ENCODE results near the gene SLC9C1. TPM values are rescaled to one million over a fixed set of nuclear protein-coding genes. Genes with fewer than 3 reads are reported as not detected.

Gene SLC9C1
- total RNA-seq, 8 experiments from 2014 or later = 0.05 to 0.27 TPM; not detected in 6

- WGBS, 10 experiments = 0 to 60% (median 20%) methylated on average over 1 to 3 of the region's 3 CpGs; no CpG with 5 or more reads in 3 of the 10 experiments
- Histone ChIP-seq H3K4me1 (replicated peaks in 1 of 2) (no peaks in the 10 kb centered on the region), H3K27ac (no peak overlapping the region), H3K4me3 (no peak overlapping the region)
- peak; percentile 69 to 99 (median 83) for ATAC-seq (replicated peaks in 6 of 8)
- in situ Hi-C loops (cut with MboI; ENCODE audit: low pct_unique_long_range_greater_than_20kb in 2 of 9, low sequenced_read_pairs in 9 of 9, unreplicated experiment in 9 of 9) = loop anchor here in 2 of 9 experiments (25.0 kb wide), 2 partner anchors 400 to 425 kb away; no protein-coding TSS in a partner anchor
Measured at GRCh38 chr3:112111785-112112402, 182.1 kb downstream of the SLC9C1 start.

- ATAC-seq (replicated peaks in 6 of 8) = no peak
- Histone ChIP-seq H3K27ac (no peak overlapping the region), H3K4me1 (replicated peaks in 1 of 2) (no peaks in the 10 kb centered on the region), H3K4me3 (no peak overlapping the region)
- 10 to 93% (median 78%) methylated on average over 1 to 4 of the region's 5 CpGs; no CpG with 5 or more reads in 3 of the 10 experiments for WGBS, 10 experiments
- in situ Hi-C loops (cut with MboI; ENCODE audit: low pct_unique_long_range_greater_than_20kb in 2 of 9, low sequenced_read_pairs in 9 of 9, unreplicated experiment in 9 of 9) = loop anchor here in 2 of 9 experiments (25.0 kb wide), 2 partner anchors 403 to 428 kb away; no protein-coding TSS in a partner anchor
Measured at GRCh38 chr3:112109322-112109721, 184.7 kb downstream of the SLC9C1 start.

GRCh38 chr3:112104774-112105173, 189.2 kb downstream of the SLC9C1 start:
- no peak overlapping the region for H3K27ac ChIP-seq
- no peaks in the 10 kb centered on the region for H3K4me1 ChIP-seq (replicated peaks in 1 of 2)
- H3K4me3 ChIP-seq = no peak overlapping the region
- in situ Hi-C loops (cut with MboI; ENCODE audit: low pct_unique_long_range_greater_than_20kb in 2 of 9, low sequenced_read_pairs in 9 of 9, unreplicated experiment in 9 of 9) = loop anchor here in 2 of 9 experiments (25.0 kb wide), 2 partner anchors 408 to 433 kb away; no protein-coding TSS in a partner anchor
- ATAC-seq (replicated peaks in 6 of 8) = no peak
- WGBS, 10 experiments = 50 to 100% (median 100%) methylated on average over 1 to 2 of the region's 2 CpGs

GRCh38 chr3:112101916-112102315, 192.1 kb downstream of the SLC9C1 start:
- WGBS, 10 experiments = 22 to 80% (median 71%) methylated on average over 1 to 2 of the region's 2 CpGs; no CpG with 5 or more reads in 6 of the 10 experiments
- H3K4me3 ChIP-seq = no peak overlapping the region
- no peak overlapping the region for H3K27ac ChIP-seq
- in situ Hi-C loops (cut with MboI; ENCODE audit: low pct_unique_long_range_greater_than_20kb in 2 of 9, low sequenced_read_pairs in 9 of 9, unreplicated experiment in 9 of 9) = loop anchor here in 2 of 9 experiments (25.0 kb wide), 2 partner anchors 410 to 435 kb away; no protein-coding TSS in a partner anchor
- no peaks in the 10 kb centered on the region for H3K4me1 ChIP-seq (replicated peaks in 1 of 2)
- ATAC-seq (replicated peaks in 6 of 8) = peak in 2 of 8 experiments; percentile 48 to 75

GRCh38 chr3:112097378-112097777, 196.6 kb downstream of the SLC9C1 start:
- WGBS, 10 experiments = 19 to 100% (median 57%) methylated on average over 1 to 4 of the region's 4 CpGs
- in situ Hi-C loops (cut with MboI; ENCODE audit: low pct_unique_long_range_greater_than_20kb in 2 of 9, low sequenced_read_pairs in 9 of 9, unreplicated experiment in 9 of 9) = no loop called here
- H3K4me1 ChIP-seq (replicated peaks in 1 of 2) = no peaks in the 10 kb centered on the region
- H3K4me3 ChIP-seq = no peak overlapping the region
- no peak overlapping the region for H3K27ac ChIP-seq
- peak; percentile 87 to 99 (median 94) for ATAC-seq (replicated peaks in 6 of 8)

GRCh38 chr3:112096176-112096575, 197.8 kb downstream of the SLC9C1 start:
- 14 to 80% (median 40%) methylated on average over 1 to 2 of the region's 2 CpGs; no CpG with 5 or more reads in 2 of the 10 experiments for WGBS, 10 experiments
- in situ Hi-C loops (cut with MboI; ENCODE audit: low pct_unique_long_range_greater_than_20kb in 2 of 9, low sequenced_read_pairs in 9 of 9, unreplicated experiment in 9 of 9) = no loop called here
- ATAC-seq (replicated peaks in 6 of 8) = peak in 1 of 8 experiments; percentile 43
- Histone ChIP-seq H3K27ac (no peak overlapping the region), H3K4me3 (no peak overlapping the region), H3K4me1 (replicated peaks in 1 of 2) (no peaks in the 10 kb centered on the region)

GRCh38 chr3:112095731-112096130, 198.3 kb downstream of the SLC9C1 start:
- H3K4me1 ChIP-seq (replicated peaks in 1 of 2) = no peaks in the 10 kb centered on the region
- in situ Hi-C loops (cut with MboI; ENCODE audit: low pct_unique_long_range_greater_than_20kb in 2 of 9, low sequenced_read_pairs in 9 of 9, unreplicated experiment in 9 of 9) = no loop called here
- no peak overlapping the region for H3K4me3 ChIP-seq
- 0 to 30% methylated on average over 1 to 2 of the region's 2 CpGs; no CpG with 5 or more reads in 8 of the 10 experiments for WGBS, 10 experiments
- no peak for ATAC-seq (replicated peaks in 6 of 8)
- H3K27ac ChIP-seq = no peak overlapping the region

GRCh38 chr3:112093180-112093522, 200.9 kb downstream of the SLC9C1 start:
- H3K4me1 ChIP-seq (replicated peaks in 1 of 2) = peaks cover 0 to 2% of the 10 kb centered on the region in 2 donors
- ATAC-seq (replicated peaks in 6 of 8) = no peak
- in situ Hi-C loops (cut with MboI; ENCODE audit: low pct_unique_long_range_greater_than_20kb in 2 of 9, low sequenced_read_pairs in 9 of 9, unreplicated experiment in 9 of 9) = no loop called here

GRCh38 chr3:112092496-112093179, 201.4 kb downstream of the SLC9C1 start:
- in situ Hi-C loops (cut with MboI; ENCODE audit: low pct_unique_long_range_greater_than_20kb in 2 of 9, low sequenced_read_pairs in 9 of 9, unreplicated experiment in 9 of 9) = no loop called here
- H3K4me1 ChIP-seq (replicated peaks in 1 of 2) = peaks cover 0 to 2% of the 10 kb centered on the region in 2 donors
- 40 to 90% (median 70%) methylated on average over 1 to 6 of the region's 6 CpGs for WGBS, 10 experiments
- no peak overlapping the region for H3K27ac ChIP-seq
- peak in 1 of 8 experiments; percentile 19 for ATAC-seq (replicated peaks in 6 of 8)
- H3K4me3 ChIP-seq = no peak overlapping the region

More at GRCh38 chr3:112093180-112093522, 200.9 kb downstream of the SLC9C1 start:
- Histone ChIP-seq H3K27ac (no peak overlapping the region), H3K4me3 (no peak overlapping the region)

GRCh38 chr3:112090887-112091586, 203.0 kb downstream of the SLC9C1 start:
- WGBS, 10 experiments = 48 to 97% (median 75%) methylated on average over 1 to 4 of the region's 6 CpGs; no CpG with 5 or more reads in 2 of the 10 experiments
- in situ Hi-C loops (cut with MboI; ENCODE audit: low pct_unique_long_range_greater_than_20kb in 2 of 9, low sequenced_read_pairs in 9 of 9, unreplicated experiment in 9 of 9) = no loop called here
- no peak overlapping the region for H3K4me3 ChIP-seq
- no peak overlapping the region for H3K27ac ChIP-seq
- peaks cover 0 to 2% of the 10 kb centered on the region in 2 donors for H3K4me1 ChIP-seq (replicated peaks in 1 of 2)
- no peak for ATAC-seq (replicated peaks in 6 of 8)
